MM.1S (cell line): ENCODE results near the gene PIK3R6.

ENCODE experiments used
- DNase-seq: peaks from one replicate; pipeline ENCODE4 v3.0.0-alpha.2; 2015
- H2AFZ ChIP-seq: fragments of 300-600 bp; sonication (generic); 2 replicates; pipeline ENCODE4 v1.6.0; 2016; ENCODE audit warnings: antibody characterized with exemption, low read length
- H3F3A ChIP-seq: fragments of 300-600 bp; sonication (generic); 2 replicates; pipeline ENCODE4 v1.6.1; 2016; ENCODE audit warnings: mild to moderate bottlenecking, antibody characterized with exemption, low read length, moderate library complexity, mixed read lengths; ENCODE audit not compliant: insufficient read depth
- H3K27ac ChIP-seq: fragments of 300-600 bp; sonication (generic); 2 replicates; pipeline ENCODE4 v1.5.1; 2016; ENCODE audit warnings: mild to moderate bottlenecking, low read length
- H3K27me3 ChIP-seq: fragments of 300-600 bp; sonication (generic); replicated peaks from 2 replicates; pipeline ENCODE4 v1.6.0; 2016; ENCODE audit warnings: low read length; ENCODE audit not compliant: insufficient read depth
- H3K36me3 ChIP-seq: fragments of 300-600 bp; sonication (generic); replicated peaks from 2 replicates; pipeline ENCODE4 v1.6.1; 2016; ENCODE audit warnings: mild to moderate bottlenecking, low read length, mixed read lengths; ENCODE audit not compliant: insufficient read depth
- H3K4me1 ChIP-seq: fragments of 300-600 bp; sonication (generic); 2 replicates; pipeline ENCODE4 v1.6.1; 2016; ENCODE audit warnings: low read length, mixed read lengths
- H3K4me2 ChIP-seq: fragments of 300-600 bp; sonication (generic); 2 replicates; pipeline ENCODE4 v1.6.0; 2016; ENCODE audit warnings: low read depth, low read length
- H3K4me3 ChIP-seq: fragments of 300-600 bp; sonication (generic); 2 replicates; pipeline ENCODE4 v1.5.1; 2016; ENCODE audit warnings: low read length, mixed read lengths
- H3K79me2 ChIP-seq: fragments of 300-600 bp; sonication (generic); 2 replicates; pipeline ENCODE4 v1.6.1; 2016; ENCODE audit warnings: mixed run types, low read length, mixed read lengths
- H3K9ac ChIP-seq: fragments of 300-600 bp; sonication (generic); 2 replicates; pipeline ENCODE4 v1.6.1; 2016; ENCODE audit warnings: low read length, mixed read lengths
- H3K9me2 ChIP-seq: fragments of 300-600 bp; sonication (generic); replicated peaks from 2 replicates; pipeline ENCODE4 v1.6.1; 2016; ENCODE audit warnings: mild to moderate bottlenecking, low read length, mixed read lengths; ENCODE audit not compliant: insufficient read depth
- H3K9me3 ChIP-seq: fragments of 300-600 bp; sonication (generic); replicated peaks from 2 replicates; pipeline ENCODE4 v1.6.1; 2016; ENCODE audit warnings: mild to moderate bottlenecking, low read length, mixed read lengths; ENCODE audit not compliant: insufficient read depth
- H4K20me1 ChIP-seq: fragments of 300-600 bp; sonication (generic); 2 replicates; pipeline ENCODE4 v1.6.1; 2016; ENCODE audit warnings: mild to moderate bottlenecking, low read length, moderate library complexity, mixed read lengths; ENCODE audit not compliant: insufficient read depth
- EZH2 ChIP-seq: fragments of 300-600 bp; sonication (generic); optimal IDR thresholded peaks from 2 replicates; pipeline ENCODE3; 2017; ENCODE audit warnings: low read depth, mild to moderate bottlenecking, antibody characterized with exemption, low read length, mixed read lengths
- EZH2phosphoT487 ChIP-seq: fragments of 300-600 bp; sonication (generic); IDR thresholded peaks from 2 replicates; pipeline ENCODE4 v1.6.1; 2018; ENCODE audit warnings: antibody characterized with exemption, low read length
- TF ChIP-seq, protein P1 (sequence below): fragments of 300-600 bp; sonication (generic); IDR thresholded peaks from 2 replicates; pipeline ENCODE4 v1.5.1; 2016; ENCODE audit warnings: antibody characterized with exemption, low read length, mixed read lengths

The PIK3R6 gene

DNA sequence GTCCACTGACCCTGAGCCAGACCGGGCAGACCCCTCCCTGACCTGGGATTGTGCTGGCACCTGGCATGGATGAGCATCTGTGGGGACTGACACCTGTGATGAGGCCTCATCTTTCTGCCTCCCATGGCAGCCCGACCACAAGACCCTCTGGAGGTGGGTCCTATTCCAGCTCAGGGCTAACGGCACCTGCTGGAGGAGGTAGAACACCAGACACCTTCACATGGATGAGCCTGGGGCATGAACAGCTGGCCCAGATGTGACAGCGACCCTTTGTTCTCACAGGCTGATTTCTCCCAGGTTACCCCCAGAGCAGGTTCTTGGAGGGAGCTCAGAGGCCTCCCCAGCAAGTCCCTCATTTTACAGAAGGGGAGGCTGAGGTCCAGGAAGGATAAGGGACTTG, 46.4 kb upstream of the PIK3R6 start:
- Histone ChIP-seq H3K4me3 (no peak overlapping the region), H3K4me1 (no peaks in the 10 kb centered on the region), H3K9me3 (no peaks in the 10 kb centered on the region), H3F3A (no peaks in the 10 kb centered on the region), H4K20me1 (no peaks in the 10 kb centered on the region), H3K9ac (no peak overlapping the region), H2AFZ (no peak overlapping the region), H3K9me2 (no peaks in the 10 kb centered on the region), H3K4me2 (no peak overlapping the region), H3K36me3 (no peaks in the 10 kb centered on the region), H3K79me2 (no peaks in the 10 kb centered on the region), H3K27me3 (0 out of 2 replicates have a peak, but pooled peaks cover 3% of the 10 kb centered on the region), H3K27ac (no peak overlapping the region)
- TF ChIP-seq, protein P1, sequence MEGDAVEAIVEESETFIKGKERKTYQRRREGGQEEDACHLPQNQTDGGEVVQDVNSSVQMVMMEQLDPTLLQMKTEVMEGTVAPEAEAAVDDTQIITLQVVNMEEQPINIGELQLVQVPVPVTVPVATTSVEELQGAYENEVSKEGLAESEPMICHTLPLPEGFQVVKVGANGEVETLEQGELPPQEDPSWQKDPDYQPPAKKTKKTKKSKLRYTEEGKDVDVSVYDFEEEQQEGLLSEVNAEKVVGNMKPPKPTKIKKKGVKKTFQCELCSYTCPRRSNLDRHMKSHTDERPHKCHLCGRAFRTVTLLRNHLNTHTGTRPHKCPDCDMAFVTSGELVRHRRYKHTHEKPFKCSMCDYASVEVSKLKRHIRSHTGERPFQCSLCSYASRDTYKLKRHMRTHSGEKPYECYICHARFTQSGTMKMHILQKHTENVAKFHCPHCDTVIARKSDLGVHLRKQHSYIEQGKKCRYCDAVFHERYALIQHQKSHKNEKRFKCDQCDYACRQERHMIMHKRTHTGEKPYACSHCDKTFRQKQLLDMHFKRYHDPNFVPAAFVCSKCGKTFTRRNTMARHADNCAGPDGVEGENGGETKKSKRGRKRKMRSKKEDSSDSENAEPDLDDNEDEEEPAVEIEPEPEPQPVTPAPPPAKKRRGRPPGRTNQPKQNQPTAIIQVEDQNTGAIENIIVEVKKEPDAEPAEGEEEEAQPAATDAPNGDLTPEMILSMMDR = no peak
- TF ChIP-seq EZH2 (no peak), EZH2phosphoT487 (no peak)
- no peak for DNase-seq

DNA sequence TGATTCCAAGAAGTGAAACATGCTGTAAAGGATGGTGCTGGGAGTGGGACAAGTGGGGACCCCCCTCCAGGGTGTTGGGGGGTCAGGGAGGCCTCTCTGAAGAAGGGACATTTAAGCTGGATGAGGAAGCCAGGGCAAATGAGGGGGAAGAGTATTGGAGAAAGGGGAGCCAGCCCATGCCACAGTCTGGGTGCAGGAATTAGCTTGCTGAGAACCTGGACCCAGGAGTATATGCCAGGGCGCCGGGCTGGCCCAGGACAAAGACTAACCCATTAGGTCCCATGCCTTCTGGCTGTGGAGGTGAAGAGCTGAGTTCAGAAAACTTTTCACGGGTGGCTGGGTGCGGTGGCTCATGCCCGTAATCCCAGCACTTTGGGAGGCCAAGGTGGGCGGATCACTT, 45.6 kb upstream of the PIK3R6 start:
- Histone ChIP-seq H4K20me1 (no peaks in the 10 kb centered on the region), H3K4me2 (no peak overlapping the region)

DNA sequence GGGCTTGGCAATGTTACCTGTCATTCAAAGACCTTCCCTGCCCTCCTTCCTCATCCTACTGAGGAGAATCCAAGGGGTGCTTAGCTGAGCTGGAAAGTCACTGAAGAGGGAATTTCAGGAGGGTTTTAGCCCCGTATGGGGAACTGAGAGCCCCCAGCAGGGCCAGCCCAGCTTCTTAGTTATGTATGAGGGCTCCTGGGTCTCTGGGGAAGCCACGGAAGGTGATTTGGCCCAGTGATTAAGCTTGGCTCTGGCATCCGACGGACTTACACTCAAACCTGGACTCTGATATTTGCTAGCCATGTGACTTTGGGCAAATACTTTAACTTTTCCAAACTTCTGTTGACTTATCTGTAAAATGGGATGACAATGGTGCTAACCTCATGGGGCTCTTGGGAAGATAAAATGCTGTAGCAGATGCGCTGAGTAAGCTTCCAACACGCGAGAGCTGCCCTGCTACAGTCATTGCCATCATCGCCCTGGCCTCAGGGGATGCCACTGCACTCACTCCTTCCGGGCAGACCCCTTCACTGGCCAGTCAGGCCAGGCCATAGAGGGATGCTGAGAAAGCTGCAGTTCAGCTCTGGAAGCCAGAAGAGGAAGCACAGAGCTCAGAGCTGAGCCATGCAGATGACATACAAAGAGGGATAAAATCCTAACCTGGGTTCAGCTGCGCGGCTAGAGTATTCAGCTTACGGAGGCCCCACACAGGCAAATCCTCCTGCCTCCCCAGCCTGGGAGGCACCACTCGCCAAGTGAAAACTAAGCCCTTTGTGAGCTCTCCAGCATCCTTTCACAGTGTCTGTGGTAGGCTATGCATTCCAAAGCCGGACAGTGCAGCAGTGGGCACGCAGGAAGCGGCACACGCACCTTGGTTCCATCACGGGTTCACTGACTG, 44.9 kb upstream of the PIK3R6 start:
- TF ChIP-seq, protein P1 = no peak
- TF ChIP-seq EZH2phosphoT487 = no peak
- no peak for TF ChIP-seq EZH2
- H3K27ac ChIP-seq = no peak overlapping the region
- H3K4me2 ChIP-seq = no peak overlapping the region

More for the DNA sequence above, 45.6 kb upstream of the PIK3R6 start:
- no peak for DNase-seq
- H3K4me3 ChIP-seq = no peak overlapping the region
- H3F3A ChIP-seq = no peaks in the 10 kb centered on the region
- TF ChIP-seq EZH2phosphoT487 (no peak), EZH2 (no peak)
- TF ChIP-seq, protein P1 = no peak
- 0 out of 2 replicates have a peak, but pooled peaks cover 3% of the 10 kb centered on the region for H3K27me3 ChIP-seq
- no peaks in the 10 kb centered on the region for H3K36me3 ChIP-seq
- H3K79me2 ChIP-seq = no peaks in the 10 kb centered on the region
- H3K9ac ChIP-seq = no peak overlapping the region
- H3K27ac ChIP-seq = no peak overlapping the region
- H3K9me2 ChIP-seq = no peaks in the 10 kb centered on the region
- no peaks in the 10 kb centered on the region for H3K9me3 ChIP-seq
- H3K4me1 ChIP-seq = no peaks in the 10 kb centered on the region
- no peak overlapping the region for H2AFZ ChIP-seq

More for the DNA sequence above, 44.9 kb upstream of the PIK3R6 start:
- H3K27me3 ChIP-seq = 0 out of 2 replicates have a peak, but pooled peaks cover 3% of the 10 kb centered on the region
- no peak overlapping the region for H3K4me3 ChIP-seq
- H2AFZ ChIP-seq = no peak overlapping the region
- DNase-seq = no peak
- no peaks in the 10 kb centered on the region for H3K9me3 ChIP-seq
- H3K4me1 ChIP-seq = no peaks in the 10 kb centered on the region
- no peaks in the 10 kb centered on the region for H4K20me1 ChIP-seq
- no peak overlapping the region for H3K9ac ChIP-seq
- no peaks in the 10 kb centered on the region for H3F3A ChIP-seq
- no peaks in the 10 kb centered on the region for H3K79me2 ChIP-seq
- H3K36me3 ChIP-seq = no peaks in the 10 kb centered on the region
- H3K9me2 ChIP-seq = no peaks in the 10 kb centered on the region
